AG09309 (cell line): Measurements from ENCODE around the gene ANKRD27.
A peak's percentile ranks its signal among the peaks of the same experiment; 100 is the strongest.
"Not testable (repeated sequence)": the region's sequence is repeated elsewhere in the genome, so short reads cannot be mapped to it uniquely, and the experiment has no call there.

Source experiments
- DNase-seq: peaks from one replicate; pipeline ENCODE4 v3.0.0-alpha.2; 2010; ENCODE audit warnings: low read depth
- H3K4me3 ChIP-seq: 2 replicates; pipeline ENCODE4 v1.5.1; 2011; ENCODE audit warnings: mild to moderate bottlenecking, low read depth, low read length, moderate library complexity; ENCODE audit not compliant: control insufficient read depth
- CTCF ChIP-seq: IDR thresholded peaks from 2 replicates; pipeline ENCODE4 v1.5.1; 2011; ENCODE audit warnings: mild to moderate bottlenecking, low read depth, low read length, inconsistent platforms; ENCODE audit not compliant: insufficient read depth, control insufficient read depth; ENCODE audit errors: missing control alignments

ANKRD27 gene

GRCh38 chr19:32711747-32712146, 36.8 kb upstream of the ANKRD27 start:
- TF ChIP-seq CTCF: no peak
- H3K4me3 ChIP-seq: no peak overlapping the region

DNA sequence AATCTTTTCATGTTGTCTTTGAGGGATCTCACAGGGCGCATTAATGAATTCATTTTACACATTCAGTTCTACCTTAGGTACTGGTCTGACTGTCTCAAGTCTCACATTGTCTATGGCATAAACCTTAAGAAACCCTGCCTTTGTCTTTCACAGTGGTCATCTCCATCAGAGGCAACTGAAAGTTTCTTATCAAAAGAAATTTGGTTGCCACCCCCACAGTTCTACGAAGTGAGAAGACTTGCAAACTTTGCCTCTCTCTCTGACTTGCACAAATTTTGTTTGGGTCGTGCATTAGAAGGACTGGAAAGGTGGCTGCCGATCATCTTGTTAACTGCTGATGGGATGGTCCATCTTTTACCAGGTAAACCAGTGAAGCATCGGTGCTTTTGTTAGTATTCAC, 34.1 kb upstream of the ANKRD27 start:
- H3K4me3 ChIP-seq: no peak overlapping the region
- no peak for TF ChIP-seq CTCF
- no peak for DNase-seq

More at GRCh38 chr19:32711747-32712146, 36.8 kb upstream of the ANKRD27 start:
- no peak for DNase-seq

GRCh38 chr19:32708457-32708856, 33.5 kb upstream of the ANKRD27 start:
- no peak for DNase-seq
- no peak for TF ChIP-seq CTCF
- no peak overlapping the region for H3K4me3 ChIP-seq

- not testable (repeated sequence) for H3K4me3 ChIP-seq, DNase-seq
These were observed 29.0 kb upstream of the ANKRD27 start for GRCh38 chr19:32704006-32704405.

DNA sequence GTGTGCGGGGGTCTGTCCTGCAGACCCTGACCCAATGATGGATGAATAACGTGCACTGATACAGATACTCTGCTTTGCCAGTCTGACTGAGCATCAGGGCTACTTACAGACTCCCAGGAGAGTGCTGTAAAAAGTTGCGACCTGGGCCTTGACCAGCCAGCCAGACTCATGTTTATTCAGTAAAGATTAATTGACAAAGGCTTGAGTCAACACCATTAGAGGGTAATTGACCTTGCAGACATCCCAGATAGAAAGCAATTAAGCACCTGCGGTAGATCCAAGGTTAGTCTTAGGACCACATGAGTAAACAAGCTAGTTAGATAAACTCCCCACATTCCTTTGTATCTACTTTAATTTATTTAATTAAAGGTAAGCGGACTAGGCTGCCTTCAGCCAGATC, 27.0 kb upstream of the ANKRD27 start:
- no peak for DNase-seq
- no peak for TF ChIP-seq CTCF
- H3K4me3 ChIP-seq: no peak overlapping the region

DNA sequence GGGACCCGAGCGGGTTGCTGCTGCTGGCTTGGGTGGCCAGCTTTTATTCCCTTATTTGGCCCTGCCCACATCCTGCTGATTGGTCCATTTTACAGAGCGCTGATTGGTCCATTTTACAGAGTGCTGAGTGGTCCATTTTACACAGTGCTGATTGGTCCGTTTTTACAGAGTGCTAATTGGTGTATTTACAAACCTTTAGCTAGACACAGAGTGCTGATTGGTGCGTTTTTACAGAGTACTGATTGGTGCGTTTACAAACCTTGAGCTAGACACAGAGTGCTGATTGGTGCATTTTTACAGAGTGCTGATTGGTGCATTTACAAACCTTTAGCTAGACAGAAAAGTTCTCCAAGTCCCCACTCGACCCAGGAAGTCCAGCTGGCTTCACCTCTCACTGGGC, 25.1 kb upstream of the ANKRD27 start:
- not testable (repeated sequence) for H3K4me3 ChIP-seq, DNase-seq

- DNase-seq, H3K4me3 ChIP-seq: not testable (repeated sequence)
These were observed 21.8 kb upstream of the ANKRD27 start for GRCh38 chr19:32696771-32697170.

- DNase-seq, H3K4me3 ChIP-seq: not testable (repeated sequence)
These were observed 20.5 kb upstream of the ANKRD27 start for GRCh38 chr19:32695506-32695905.

DNA sequence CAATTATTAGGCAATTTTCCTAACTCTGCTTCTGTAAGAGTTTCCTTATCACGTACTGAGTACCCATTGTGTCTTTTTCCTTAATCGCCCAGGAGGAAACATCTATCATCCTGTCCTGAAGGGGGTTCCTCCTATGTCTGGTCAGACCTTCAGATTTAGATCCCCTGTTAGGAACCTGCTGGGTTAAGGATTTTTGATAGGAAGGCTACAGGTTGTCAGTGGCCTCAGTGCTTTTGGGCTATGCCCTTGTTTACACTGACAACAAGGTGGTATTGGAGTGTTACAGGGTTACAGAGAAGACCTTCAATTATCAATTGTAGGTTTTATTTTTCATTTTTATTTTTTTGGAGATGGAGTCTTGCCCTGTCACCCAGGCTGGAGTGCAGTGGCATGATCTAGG, 19.9 kb upstream of the ANKRD27 start:
- H3K4me3 ChIP-seq, DNase-seq: not testable (repeated sequence)

- DNase-seq, H3K4me3 ChIP-seq: not testable (repeated sequence)
These were observed 19.3 kb upstream of the ANKRD27 start for GRCh38 chr19:32694316-32694715.

- not testable (repeated sequence) for DNase-seq
- H3K4me3 ChIP-seq: peak overlapping the region; percentile 82
These were observed 18.4 kb upstream of the ANKRD27 start for GRCh38 chr19:32693151-32694108.
